ENCODE data around the gene CPEB3. TPM values are rescaled to one million over a fixed set of nuclear protein-coding genes. Genes with fewer than 3 reads are reported as not detected.

Gene CPEB3
- total RNA-seq, 1 donor from 2014 or later, result 13.6 TPM

GRCh38 chr10:92102601-92103213 lies 188.2 kb downstream of the CPEB3 start:
- no peaks in the 10 kb centered on the region for H3K9me3 ChIP-seq (replicated peaks)
- H3K36me3 ChIP-seq, result no peaks in the 10 kb centered on the region
- no peak for TF ChIP-seq CTCF (IDR thresholded peaks at IDR 0.05; ENCODE audit: borderline replicate concordance)
- no peak overlapping the region for H3K4me3 ChIP-seq
- H3K4me1 ChIP-seq, result peaks cover 45% of the 10 kb centered on the region
- no peak for DNase-seq
- H3K27me3 ChIP-seq (ENCODE audit: low read depth), result no peaks in the 10 kb centered on the region
- intact Hi-C loops (cut with micrococcal nuclease), result no loop called here
- peak overlapping the region; percentile 78 for H3K27ac ChIP-seq (replicated peaks)

- Histone ChIP-seq H3K4me3 (no peak overlapping the region), H3K27ac (replicated peaks) (no peak overlapping the region), H3K9me3 (replicated peaks) (no peaks in the 10 kb centered on the region), H3K36me3 (no peaks in the 10 kb centered on the region), H3K27me3 (ENCODE audit: low read depth) (no peaks in the 10 kb centered on the region), H3K4me1 (peaks cover 13% of the 10 kb centered on the region)
- no peak for DNase-seq
- no peak for TF ChIP-seq CTCF (IDR thresholded peaks at IDR 0.05; ENCODE audit: borderline replicate concordance)
- intact Hi-C loops (cut with micrococcal nuclease), result no loop called here
Observed at GRCh38 chr10:92094960-92095359, 195.9 kb downstream of the CPEB3 start.

GRCh38 chr10:92091965-92092364 lies 198.9 kb downstream of the CPEB3 start:
- Histone ChIP-seq H3K4me3 (no peak overlapping the region), H3K4me1 (peaks cover 24% of the 10 kb centered on the region), H3K9me3 (replicated peaks) (no peaks in the 10 kb centered on the region), H3K27me3 (ENCODE audit: low read depth) (no peaks in the 10 kb centered on the region), H3K27ac (replicated peaks) (no peak overlapping the region), H3K36me3 (no peaks in the 10 kb centered on the region)
- intact Hi-C loops (cut with micrococcal nuclease), result no loop called here
- no peak for TF ChIP-seq CTCF (IDR thresholded peaks at IDR 0.05; ENCODE audit: borderline replicate concordance)
- no peak for DNase-seq

- no peaks in the 10 kb centered on the region for H3K36me3 ChIP-seq
- no peaks in the 10 kb centered on the region for H3K27me3 ChIP-seq (ENCODE audit: low read depth)
- H3K9me3 ChIP-seq (replicated peaks), result no peaks in the 10 kb centered on the region
- TF ChIP-seq CTCF (IDR thresholded peaks at IDR 0.05; ENCODE audit: borderline replicate concordance), result peak; percentile 84
- H3K4me1 ChIP-seq, result peaks cover 49% of the 10 kb centered on the region
- H3K4me3 ChIP-seq, result no peak overlapping the region
- intact Hi-C loops (cut with micrococcal nuclease), result loop anchor here (10.0 kb wide), 2 partner anchors 207 to 337 kb away; partner anchors contain the start of genes CPEB3 and MARCHF5
- peak; percentile 30 for DNase-seq
- H3K27ac ChIP-seq (replicated peaks), result peak overlapping the region; percentile 42
Observed at GRCh38 chr10:92087750-92088395, 203.0 kb downstream of the CPEB3 start.

- DNase-seq, result no peak
- intact Hi-C loops (cut with micrococcal nuclease), result loop anchor here (10.0 kb wide), 2 partner anchors 212 to 342 kb away; partner anchors contain the start of genes CPEB3 and MARCHF5
- H3K9me3 ChIP-seq (replicated peaks), result no peaks in the 10 kb centered on the region
- no peak overlapping the region for H3K4me3 ChIP-seq
- H3K27me3 ChIP-seq (ENCODE audit: low read depth), result no peaks in the 10 kb centered on the region
- peaks cover 32% of the 10 kb centered on the region for H3K36me3 ChIP-seq
- no peak overlapping the region for H3K27ac ChIP-seq (replicated peaks)
- TF ChIP-seq CTCF (IDR thresholded peaks at IDR 0.05; ENCODE audit: borderline replicate concordance), result no peak
- peaks cover 45% of the 10 kb centered on the region for H3K4me1 ChIP-seq
Observed at GRCh38 chr10:92082583-92083280, 208.1 kb downstream of the CPEB3 start.

All from left ventricle myocardium inferior (tissue), 1 donor.